Stimulated activated CD4-positive, alpha-beta T cell treated with anti-CD3 and anti-CD28 coated beads, Interleukin-2, amount 100 ng/mL, for 4 hours (primary cell): Measurements from ENCODE around the gene UPB1.
A peak's percentile ranks its signal among the peaks of the same experiment; 100 is the strongest.
"Not testable (repeated sequence)": the region's sequence is repeated elsewhere in the genome, so short reads cannot be mapped to it uniquely, and the experiment has no call there.

Source experiments
- DNase-seq: peaks from one replicate; pipeline ENCODE4 v3.0.0-alpha.2; 2020; ENCODE audit warnings: low read depth

Gene UPB1

GRCh38 chr22:24504540-24504939 is 9.4 kb downstream of the UPB1 start:
- no peak for DNase-seq

- DNase-seq: no peak
Measured at GRCh38 chr22:24504956-24505736, 10.0 kb downstream of the UPB1 start.

GRCh38 chr22:24506802-24507438 is 11.8 kb downstream of the UPB1 start:
- DNase-seq: no peak

GRCh38 chr22:24507716-24508115 is 12.6 kb downstream of the UPB1 start:
- DNase-seq: no peak

- no peak for DNase-seq
Measured at GRCh38 chr22:24510637-24511625, 15.8 kb downstream of the UPB1 start.

GRCh38 chr22:24512043-24512442 is 16.9 kb downstream of the UPB1 start:
- DNase-seq: no peak

- no peak for DNase-seq
Measured at GRCh38 chr22:24513378-24514240, 18.5 kb downstream of the UPB1 start.

- no peak for DNase-seq
Measured at GRCh38 chr22:24514241-24515026, 19.3 kb downstream of the UPB1 start.

GRCh38 chr22:24515027-24515338 is 19.9 kb downstream of the UPB1 start:
- DNase-seq: no peak

- DNase-seq: no peak
Measured at GRCh38 chr22:24516301-24516737, 21.2 kb downstream of the UPB1 start.

GRCh38 chr22:24517446-24517845 is 22.3 kb downstream of the UPB1 start:
- DNase-seq: no peak

- no peak for DNase-seq
Measured at GRCh38 chr22:24518228-24518627, 23.1 kb downstream of the UPB1 start.

- DNase-seq: no peak
Measured at GRCh38 chr22:24518771-24519485, 23.8 kb downstream of the UPB1 start.

- DNase-seq: no peak
Measured at GRCh38 chr22:24519496-24519895, 24.4 kb downstream of the UPB1 start.

- DNase-seq: peak; percentile 9
Measured at GRCh38 chr22:24521791-24522245, 26.7 kb downstream of the UPB1 start.

- no peak for DNase-seq
Measured at GRCh38 chr22:24523873-24524272, 28.7 kb downstream of the UPB1 start.

GRCh38 chr22:24525416-24526037 is 30.4 kb downstream of the UPB1 start:
- DNase-seq: peak; percentile 66

GRCh38 chr22:24526191-24526590 is 31.1 kb downstream of the UPB1 start:
- DNase-seq: no peak

GRCh38 chr22:24529898-24530297 is 34.8 kb downstream of the UPB1 start:
- no peak for DNase-seq

- DNase-seq: not testable (repeated sequence)
Measured at GRCh38 chr22:24530968-24531367, 35.8 kb downstream of the UPB1 start.
